HG02840 (cell line): ENCODE results near the gene DDIT3.

Experiments used
- ATAC-seq: cut with Tn5 transposase; IDR thresholded peaks from one replicate; pipeline ENCODE4 v1.9.1; 2021; ENCODE audit warnings: mild to moderate bottlenecking, moderate library complexity, moderate number of reproducible peaks; ENCODE audit not compliant: unreplicated experiment, low FRiP score

Gene DDIT3

GRCh38 chr12:57548013-57548315 is 27.6 kb upstream of the DDIT3 start:
- no peak for ATAC-seq

GRCh38 chr12:57547288-57548012 is 27.1 kb upstream of the DDIT3 start:
- no peak for ATAC-seq

- peak; percentile 97 for ATAC-seq
Measured at GRCh38 chr12:57546438-57547287, 26.3 kb upstream of the DDIT3 start, which contains the start of gene DCTN2. Gene DCTN2, minus strand, starts transcription at chr12:57547192. Its CDS starts 129 bp downstream, at chr12:57547063.

GRCh38 chr12:57545809-57546437 is 25.6 kb upstream of the DDIT3 start:
- no peak for ATAC-seq

- no peak for ATAC-seq
Measured at GRCh38 chr12:57543581-57543980, 23.3 kb upstream of the DDIT3 start.

GRCh38 chr12:57541717-57542116 is 21.4 kb upstream of the DDIT3 start:
- ATAC-seq, result no peak

- ATAC-seq, result no peak
Measured at GRCh38 chr12:57541001-57541400, 20.7 kb upstream of the DDIT3 start.

GRCh38 chr12:57539134-57539768 is 18.9 kb upstream of the DDIT3 start:
- no peak for ATAC-seq

GRCh38 chr12:57536597-57536942 is 16.3 kb upstream of the DDIT3 start:
- no peak for ATAC-seq

- no peak for ATAC-seq
Measured at GRCh38 chr12:57535764-57536596, 15.7 kb upstream of the DDIT3 start.

GRCh38 chr12:57534991-57535543 is 14.8 kb upstream of the DDIT3 start:
- ATAC-seq, result no peak

- no peak for ATAC-seq
Measured at GRCh38 chr12:57534250-57534649, 13.9 kb upstream of the DDIT3 start.

- ATAC-seq, result no peak
Measured at GRCh38 chr12:57533108-57533507, 12.8 kb upstream of the DDIT3 start.

- ATAC-seq, result no peak
Measured at GRCh38 chr12:57531836-57532235, 11.5 kb upstream of the DDIT3 start.

- ATAC-seq, result no peak
Measured at GRCh38 chr12:57530396-57531142, 10.3 kb upstream of the DDIT3 start.

- no peak for ATAC-seq
Measured at GRCh38 chr12:57529831-57530230, 9.5 kb upstream of the DDIT3 start.

GRCh38 chr12:57528831-57529555 is 8.7 kb upstream of the DDIT3 start:
- no peak for ATAC-seq

GRCh38 chr12:57528176-57528575 is 7.9 kb upstream of the DDIT3 start:
- no peak for ATAC-seq

- ATAC-seq, result no peak
Measured at GRCh38 chr12:57527184-57527583, 6.9 kb upstream of the DDIT3 start.
